HG03103 (cell line): ENCODE measurements around the gene CPSF3.
"Not testable (repeated sequence)": the region's sequence is repeated elsewhere in the genome, so short reads cannot be mapped to it uniquely, and the experiment has no call there.

Source experiments
- ATAC-seq: cut with Tn5 transposase; IDR thresholded peaks from one replicate; pipeline ENCODE4 v1.9.1; 2021; ENCODE audit warnings: low read depth; ENCODE audit not compliant: unreplicated experiment

Gene CPSF3

DNA sequence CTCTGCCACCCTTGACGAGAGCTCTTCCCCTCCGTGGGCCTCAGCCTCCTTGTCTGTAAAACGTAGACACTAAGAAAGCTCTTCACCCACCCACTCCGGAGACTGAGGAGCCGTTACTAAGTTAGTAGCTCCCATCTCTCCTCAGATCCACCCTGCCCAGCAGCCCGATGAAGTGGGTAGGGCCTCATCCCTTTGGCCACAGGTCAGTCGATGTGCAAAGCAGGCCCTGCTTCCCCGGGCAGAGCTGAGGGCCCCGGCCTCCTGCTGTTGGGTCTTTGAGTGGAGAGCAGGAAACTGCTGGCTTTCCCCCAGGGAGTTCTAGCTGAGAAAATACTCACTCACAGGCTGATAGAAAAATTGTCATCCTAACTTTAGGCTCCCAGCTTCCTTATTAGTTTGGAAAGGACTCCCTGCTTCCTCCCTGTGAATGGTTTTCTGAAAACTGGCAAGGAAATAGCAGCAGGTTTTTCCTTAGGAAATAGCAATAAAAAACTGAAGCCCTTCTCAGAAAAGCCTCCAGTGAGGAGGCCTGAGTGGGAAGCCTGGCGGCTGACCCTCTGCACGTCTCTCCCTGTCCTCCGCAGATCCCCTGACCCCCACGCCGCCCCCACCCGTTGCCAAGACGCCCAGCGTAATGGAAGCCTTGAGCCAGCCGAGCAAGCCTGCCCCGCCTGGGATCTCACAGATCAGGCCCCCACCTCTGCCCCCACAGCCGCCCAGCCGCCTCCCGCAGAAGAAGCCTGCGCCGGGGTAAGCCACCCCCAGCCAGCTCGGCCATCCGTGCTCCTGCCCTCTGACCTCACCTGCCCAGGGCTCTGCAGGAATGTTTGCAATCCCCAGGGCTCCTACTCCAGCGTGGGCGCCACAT, 30.3 kb upstream of the CPSF3 start:
- ATAC-seq = no peak

DNA sequence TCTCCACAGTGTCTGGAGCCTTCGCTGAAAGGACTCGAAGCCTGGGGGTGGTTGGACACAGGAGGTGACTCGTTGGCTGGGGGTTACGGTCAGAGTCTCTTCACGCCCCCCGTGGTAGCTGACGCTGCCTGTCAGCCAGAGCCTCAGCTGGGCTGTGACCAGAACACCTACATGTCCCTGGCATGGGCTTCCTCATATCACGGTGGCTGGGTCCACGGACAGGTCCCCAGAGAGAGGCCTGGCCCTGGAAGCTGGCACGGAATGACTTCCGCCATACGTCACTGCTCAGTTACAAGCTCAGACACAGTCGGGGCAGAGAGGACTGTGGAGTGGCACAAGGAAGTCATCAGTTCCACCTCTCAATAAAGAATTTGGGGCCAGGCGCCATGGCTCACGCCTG, 28.6 kb upstream of the CPSF3 start:
- no peak for ATAC-seq

DNA sequence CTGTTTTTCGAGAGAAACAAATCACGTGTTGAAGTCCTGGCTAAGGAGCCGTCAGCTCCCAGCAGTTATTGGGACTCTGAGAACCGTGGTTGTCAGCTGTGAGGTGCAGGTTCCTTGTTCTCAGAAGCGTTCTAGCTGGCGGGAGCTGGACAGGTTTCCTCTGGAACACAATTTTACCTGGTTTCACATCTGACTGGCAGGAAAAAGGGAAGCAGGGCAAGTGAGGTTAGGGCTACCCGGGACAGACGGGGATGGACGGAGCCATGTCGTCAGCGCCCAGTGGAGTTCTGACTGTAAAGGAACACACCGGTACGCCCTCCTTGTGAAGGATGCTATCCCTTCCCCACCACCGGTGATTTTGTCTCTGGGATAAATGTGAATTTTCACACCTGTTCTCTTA, 26.3 kb upstream of the CPSF3 start:
- no peak for ATAC-seq

DNA sequence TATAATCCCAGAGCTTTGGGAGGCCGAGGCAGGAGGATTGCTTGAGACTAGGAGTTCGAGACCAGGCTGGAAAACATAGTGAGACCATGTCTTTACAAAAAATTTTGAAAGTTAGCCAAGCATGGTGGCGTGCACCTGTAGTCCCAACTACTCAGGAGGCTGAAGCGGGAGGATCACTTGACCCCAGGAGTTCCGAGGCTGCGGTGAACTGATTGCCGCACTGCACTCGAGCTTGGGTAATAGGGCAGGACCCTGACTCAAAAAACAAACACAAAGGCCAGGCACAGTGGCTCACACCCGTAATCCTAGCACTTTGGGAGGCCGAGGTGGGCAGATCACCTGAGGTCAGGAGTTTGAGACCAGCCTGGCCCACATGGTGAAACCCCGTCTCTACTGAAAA, 25.2 kb upstream of the CPSF3 start:
- not testable (repeated sequence) for ATAC-seq

DNA sequence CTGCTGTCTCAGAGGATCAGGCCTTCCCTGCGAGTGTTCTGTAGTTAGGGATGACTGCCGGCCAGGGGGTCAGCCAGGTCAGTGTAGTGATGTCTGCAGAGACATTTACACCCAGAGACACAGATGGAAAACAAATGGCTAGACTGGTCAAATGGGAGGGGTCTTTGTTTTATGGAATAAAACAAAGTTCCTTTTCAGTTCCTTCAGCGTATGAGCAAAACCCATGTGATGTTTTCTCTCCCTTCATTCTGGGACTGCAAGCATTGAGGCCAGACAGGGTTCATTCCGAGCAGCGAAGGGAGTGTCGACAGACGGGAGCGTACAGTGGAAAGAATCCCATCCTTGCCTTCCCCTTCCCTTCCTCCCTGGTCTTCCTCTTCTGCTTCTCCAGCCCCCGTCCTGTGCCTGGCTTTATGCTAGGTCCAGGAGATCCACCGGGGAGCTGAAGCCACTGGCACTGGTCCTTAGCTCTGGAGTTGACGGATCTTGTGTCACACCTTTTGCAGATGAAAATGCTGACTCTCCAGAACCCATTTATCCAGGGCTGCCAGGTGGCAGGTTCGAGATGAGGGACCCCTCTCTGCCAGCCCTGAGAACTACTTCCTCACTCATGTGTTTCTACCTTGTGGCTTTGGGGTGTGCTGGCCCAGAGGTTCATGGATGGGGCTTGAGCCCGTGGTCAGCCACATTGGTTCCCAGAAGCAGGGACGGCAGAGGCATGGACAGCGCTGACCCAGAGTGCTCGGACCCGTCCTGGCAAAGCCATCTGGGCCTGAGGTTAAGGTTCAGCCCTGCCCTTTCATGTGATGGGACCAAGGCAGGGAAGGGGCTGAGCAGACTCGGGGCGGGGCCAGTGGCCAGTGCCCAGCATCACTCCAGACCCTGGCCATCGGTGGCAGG, 24.3 kb upstream of the CPSF3 start:
- no peak for ATAC-seq

DNA sequence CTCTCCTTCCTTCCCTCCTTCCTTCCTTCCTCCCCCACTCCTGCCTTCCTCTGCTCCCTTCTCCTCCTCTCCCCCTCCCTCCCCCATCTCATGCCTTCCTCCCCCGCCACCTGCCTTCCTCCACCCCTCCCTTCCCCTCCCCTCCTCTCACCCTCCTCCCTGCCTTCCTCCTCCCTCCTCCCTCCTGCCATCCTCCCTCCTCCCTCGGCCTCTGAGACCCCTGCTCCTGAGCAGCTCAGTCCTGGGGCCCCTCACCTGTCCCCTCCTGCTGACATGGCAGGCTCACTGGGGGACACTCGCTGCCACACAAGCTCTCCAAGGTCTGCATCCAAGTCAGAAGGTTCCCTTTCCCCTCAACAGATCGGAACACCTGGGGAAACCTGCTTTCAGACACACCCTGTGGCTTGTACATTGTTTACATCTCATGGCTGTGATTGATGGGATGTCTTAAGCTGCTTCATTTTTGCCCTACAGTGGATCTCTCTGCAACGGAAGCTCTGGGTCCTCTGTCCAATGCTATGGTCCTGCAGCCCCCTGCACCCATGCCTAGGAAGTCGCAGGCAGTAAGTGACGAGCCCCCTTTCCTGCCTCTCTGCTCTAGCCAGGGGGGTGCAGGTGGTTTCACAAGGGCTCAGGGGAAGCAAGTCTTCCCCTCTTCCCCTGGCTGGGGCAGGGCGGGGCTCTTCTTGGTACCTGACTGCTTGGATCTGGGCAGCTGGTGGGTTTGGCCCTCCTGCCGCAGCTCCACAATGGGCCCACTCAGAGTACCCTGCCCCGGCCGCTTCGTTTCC, 23.0 kb upstream of the CPSF3 start:
- no peak for ATAC-seq

DNA sequence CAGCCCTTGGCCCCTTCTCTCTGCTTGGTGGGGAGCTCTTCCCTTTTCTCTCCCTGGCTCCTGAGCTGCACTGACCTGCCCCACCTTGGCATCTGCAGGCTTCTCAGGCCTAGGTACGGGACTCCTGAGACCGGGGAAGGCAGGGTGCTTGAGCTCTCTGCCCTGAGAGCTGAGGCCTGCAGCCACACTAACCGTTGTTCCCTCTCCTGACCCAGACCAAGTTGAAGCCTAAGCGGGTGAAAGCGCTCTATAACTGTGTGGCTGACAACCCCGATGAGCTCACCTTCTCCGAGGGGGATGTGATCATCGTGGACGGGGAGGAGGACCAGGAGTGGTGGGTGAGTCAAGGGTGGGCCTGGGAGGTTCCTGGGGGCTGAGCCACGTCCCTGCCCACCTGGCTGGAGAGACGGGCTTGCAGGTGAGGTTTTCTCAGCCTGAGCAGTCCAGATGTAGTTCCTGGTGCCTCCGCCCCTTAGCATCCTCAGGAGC, 22.4 kb upstream of the CPSF3 start:
- no peak for ATAC-seq

DNA sequence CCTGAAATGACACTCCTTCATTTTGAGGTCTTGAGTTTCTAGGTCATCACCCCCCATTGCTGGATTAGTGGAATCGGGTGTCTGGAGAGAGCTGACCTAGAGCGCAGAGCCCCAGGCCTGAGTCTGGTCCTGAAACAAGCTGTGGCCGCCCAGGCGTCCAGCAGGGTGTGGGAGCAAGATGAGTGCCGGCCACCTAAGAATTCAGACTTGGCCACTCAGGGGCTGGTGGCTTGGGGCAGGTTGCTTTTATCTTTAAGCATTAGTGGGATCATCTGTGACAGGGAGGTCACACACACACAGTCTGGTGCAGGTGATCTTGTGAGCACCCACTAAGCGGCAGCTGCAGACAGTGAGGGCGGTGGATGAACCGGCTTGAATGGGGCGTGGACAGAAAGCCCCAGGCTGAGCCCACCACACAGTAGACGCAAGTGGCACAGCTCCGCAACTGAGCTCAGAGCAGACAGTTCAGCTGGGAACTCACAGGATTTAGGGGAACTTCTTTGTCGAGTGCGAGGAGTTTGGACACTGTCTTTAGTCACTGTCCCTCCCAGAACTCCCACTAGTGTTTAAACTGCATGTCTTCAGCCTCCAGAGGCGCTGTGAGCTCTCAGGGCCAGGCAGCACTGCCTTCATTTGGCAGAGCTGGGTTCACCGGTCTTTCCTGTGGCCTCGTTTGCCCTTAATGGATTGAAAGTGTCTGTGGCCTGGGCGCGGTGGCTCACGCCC, 21.6 kb upstream of the CPSF3 start:
- no peak for ATAC-seq

DNA sequence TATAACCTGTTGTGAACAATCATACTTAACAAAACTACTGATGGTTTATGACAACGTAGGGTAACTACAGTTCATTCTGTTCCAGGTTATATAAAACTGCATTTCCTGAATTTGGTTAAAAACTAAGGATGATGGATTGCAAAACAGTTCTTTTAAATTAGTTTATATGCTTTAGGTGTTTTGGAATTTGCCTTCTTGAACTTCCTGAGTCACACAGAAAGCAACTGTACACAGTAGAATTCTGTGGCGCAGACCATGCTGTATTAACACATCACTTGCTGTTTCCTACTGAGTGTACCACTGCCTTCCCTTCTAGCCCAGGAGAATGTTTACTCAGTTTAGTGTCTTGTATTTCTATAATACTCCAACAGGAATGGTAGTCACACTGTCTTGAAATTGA, 19.5 kb upstream of the CPSF3 start:
- ATAC-seq = no peak

DNA sequence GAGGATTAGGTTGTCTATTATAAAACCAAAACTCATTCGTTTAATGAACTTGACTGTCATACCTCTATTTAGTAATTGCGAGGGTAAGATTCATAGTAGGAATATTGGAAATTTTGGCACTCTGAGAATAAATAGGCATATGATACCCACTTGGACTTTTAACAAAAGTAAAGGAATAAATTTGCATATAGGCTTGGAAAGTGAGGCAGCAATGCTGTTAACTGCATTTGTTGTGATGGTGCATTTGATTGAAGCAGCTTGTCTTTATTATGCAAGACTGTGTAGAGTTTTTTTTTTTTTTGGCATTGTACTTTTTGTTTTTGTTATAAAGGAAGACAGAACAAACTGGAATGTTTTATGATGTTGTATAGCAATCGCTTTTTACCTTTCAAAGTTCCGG, 19.0 kb upstream of the CPSF3 start:
- no peak for ATAC-seq

DNA sequence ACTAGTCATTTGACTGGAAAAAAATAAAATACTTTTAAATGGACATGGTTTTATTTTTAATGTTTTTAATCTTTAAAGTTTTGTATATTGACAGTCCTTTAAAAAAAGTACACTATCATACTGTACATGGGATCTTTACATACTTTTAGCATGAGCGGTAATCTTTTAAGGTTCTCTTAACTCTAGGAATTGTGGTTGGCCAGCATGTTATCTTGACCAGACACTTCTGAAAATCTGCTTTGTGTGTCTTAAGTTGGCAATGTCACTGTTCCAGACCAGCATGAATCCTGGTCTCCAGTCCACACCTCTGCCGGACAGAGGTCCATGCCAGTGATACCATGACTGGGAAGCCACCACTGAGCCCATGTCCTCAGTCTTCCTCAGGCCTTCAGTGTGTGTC, 17.8 kb upstream of the CPSF3 start:
- ATAC-seq = no peak

DNA sequence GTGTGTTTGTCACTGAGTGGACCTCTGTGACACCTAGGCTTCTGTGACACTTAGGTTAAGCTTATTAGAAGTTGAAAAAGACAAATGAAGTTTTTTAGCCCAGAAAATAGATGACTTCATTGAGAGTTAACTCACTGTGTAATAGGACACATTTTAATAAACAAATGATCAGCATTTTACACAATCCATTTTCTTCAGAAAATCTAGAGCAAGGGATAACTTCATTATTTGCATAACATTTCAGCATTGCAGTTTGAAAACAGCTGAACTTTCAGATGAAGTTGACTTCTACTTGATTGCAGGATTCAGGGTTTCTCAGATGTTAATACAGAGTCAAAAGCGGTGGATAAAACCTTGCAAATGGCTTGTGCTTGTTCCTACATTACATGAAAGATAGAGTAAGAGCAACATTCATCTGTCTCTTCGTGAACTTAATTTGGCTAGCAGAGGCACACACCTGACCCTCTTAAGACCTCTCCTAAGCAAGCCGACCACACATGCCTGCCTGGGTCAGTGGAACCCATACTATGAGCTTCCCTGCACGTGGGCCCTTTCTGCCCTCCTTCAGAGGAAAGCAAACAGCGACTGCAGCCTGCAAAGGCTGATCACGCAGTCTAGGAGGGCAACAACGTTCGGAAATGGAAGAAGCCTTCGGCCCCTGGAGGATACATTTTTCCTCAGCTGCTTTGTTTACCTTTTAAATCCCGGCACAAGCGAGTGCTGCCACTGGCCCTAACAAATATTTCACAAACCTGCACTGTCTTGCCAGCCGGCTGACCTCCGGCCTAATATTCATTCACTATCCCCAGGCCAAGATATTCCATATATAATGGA, 16.7 kb upstream of the CPSF3 start:
- no peak for ATAC-seq

DNA sequence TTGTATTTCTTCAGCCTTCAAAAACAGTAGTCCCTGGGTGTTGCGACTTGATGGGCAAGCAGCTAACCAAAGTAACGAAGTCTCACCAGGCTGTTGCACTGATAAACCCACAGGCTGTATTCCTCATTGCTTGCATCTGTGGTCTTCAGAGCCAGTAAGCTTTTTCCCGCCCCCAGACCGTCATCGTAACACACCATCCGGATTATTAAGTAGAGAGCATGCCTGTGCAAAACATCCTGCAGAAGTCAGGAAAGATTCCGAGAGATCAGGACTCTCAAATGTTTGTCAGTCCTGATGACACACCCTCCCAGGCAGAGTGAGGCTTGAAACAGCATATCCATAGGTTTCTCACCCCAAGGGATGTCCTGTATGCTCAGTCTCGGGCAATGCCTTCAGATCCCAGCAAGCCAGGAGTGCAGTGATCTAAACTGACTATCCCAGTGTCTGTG, 16.1 kb upstream of the CPSF3 start:
- ATAC-seq = no peak

DNA sequence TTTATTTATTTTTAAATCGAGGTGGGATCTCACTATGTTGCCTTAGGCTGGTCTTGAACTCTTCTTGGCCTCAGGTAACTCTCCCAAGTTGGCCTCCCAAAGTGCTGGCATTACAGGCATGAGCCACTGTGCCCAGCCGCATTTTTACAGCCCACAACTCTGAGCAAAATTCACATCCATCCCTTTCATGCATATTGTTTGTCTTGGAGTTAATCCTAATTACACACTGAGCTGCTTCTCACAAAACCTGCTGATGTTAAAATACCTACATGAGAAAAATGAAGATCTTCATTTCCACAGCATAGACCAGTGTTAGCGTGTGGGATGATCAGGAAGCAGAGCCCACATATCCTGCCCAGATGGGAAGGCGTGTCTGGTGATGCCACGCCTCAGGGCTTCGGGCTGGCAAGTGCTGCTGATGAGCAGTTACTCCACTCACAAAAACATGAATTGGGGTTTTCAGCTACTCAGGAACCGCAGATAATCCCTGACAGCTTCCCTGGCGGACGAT, 14.8 kb upstream of the CPSF3 start:
- no peak for ATAC-seq

DNA sequence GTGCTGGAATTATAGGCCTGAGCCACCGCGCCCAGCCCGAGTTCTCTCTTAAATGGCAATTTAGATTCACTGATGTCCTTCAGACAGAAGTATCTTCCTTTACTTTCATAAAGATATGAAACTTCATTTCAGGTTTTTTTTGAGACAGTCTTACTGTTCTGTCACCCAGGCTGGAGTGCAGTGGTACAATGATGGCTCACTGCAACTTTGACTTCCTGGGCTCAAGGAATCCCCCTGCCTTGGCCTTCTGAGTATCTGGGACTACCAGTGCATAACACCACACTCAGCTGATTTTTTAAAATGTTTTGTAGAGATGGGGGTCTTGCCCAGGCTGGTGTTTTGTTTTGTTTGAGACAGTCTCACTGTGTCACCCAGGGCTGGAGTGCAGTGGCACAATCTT, 13.3 kb upstream of the CPSF3 start:
- ATAC-seq = no peak

DNA sequence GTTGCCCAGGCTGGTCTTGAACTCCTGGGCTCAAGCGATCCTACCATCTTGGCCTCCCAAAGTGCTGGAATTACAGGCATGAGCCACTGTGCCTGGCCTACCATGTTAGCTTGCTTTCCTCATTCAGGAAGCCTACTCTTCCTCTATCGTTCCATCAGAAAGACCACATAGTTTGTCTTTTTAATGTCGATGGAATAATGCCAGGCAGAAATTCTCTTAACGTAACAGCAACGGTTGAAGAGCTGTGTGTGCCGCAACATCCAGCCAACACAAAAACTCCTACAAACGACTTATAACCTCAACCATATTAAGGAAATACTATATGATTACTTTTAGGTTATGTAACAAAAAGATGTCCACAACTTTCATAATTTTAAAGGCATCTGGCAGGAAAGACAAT, 10.7 kb upstream of the CPSF3 start:
- no peak for ATAC-seq

DNA sequence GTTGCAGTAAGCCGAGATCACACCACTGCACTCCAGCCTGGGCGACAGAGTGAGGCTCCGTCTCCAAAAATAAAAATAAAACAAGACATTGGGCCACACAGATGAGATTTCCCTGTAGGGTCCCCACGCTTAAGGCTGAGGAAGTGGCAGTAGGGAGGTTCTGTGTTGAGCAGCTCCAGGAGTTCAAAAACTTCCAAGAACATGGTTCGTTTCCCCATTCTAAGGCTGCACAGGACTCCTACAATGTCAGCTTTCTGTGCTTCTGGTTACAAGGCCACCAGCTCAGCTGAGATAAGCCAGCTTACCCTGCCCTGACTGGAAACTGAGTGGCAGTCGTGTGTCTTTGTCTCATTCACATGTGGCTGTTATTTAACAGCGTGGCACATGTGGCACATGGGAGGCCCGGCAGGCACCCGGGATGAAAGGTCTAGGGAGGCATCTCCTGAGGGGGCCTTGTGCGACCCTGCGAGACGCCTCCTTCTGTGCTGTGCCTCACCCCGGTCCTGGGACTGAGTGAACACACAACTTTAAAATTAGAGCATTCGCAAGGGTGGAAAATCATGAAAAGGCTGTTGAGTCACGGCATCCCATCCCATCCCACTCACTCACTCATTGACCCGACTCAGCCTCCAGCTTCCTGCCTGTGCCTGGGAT, 7.8 kb upstream of the CPSF3 start:
- ATAC-seq = no peak

DNA sequence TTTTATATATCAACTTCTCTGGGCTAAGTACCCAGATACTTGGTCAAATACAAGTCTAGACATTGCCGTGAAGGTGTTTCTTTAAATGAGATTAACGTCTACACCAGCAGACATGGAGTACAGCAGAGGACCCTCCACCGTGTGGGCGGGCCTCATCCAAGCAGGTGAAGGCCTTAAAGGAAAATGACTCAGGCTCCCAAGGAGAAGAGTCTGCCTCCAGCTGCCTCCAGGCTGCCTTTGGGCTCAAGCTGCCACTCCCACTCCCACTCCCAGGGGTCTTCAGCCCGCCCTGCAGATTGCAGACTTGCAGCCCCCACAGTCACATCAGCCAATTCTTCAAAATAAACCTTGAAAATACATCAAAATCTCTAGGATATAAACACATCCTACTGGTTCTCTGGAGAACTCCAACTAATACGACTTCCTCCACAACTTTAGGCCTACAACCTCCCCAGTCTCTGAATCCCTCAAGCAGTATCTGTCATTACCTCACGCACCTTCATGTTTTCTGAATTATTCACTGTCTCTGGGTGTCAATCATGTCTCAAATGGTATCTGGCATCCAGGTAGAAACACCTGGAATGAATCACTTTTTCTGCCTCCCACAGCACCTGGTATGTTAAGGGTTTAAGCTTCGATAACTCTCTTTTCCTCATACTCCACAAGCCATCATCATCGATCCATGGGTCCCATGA, 7.0 kb upstream of the CPSF3 start:
- ATAC-seq = no peak
